NCI-H748 (cell line): Measurements from ENCODE around the gene SEC24C.
"Not testable (repeated sequence)": the region's sequence is repeated elsewhere in the genome, so short reads cannot be mapped to it uniquely, and the experiment has no call there.

ENCODE experiments used
- DNase-seq: peaks from one replicate; lab custom pipeline; 2025; ENCODE audit not compliant: unreplicated experiment; lab: John Stamatoyannopoulos, UW

SEC24C gene, protein sequence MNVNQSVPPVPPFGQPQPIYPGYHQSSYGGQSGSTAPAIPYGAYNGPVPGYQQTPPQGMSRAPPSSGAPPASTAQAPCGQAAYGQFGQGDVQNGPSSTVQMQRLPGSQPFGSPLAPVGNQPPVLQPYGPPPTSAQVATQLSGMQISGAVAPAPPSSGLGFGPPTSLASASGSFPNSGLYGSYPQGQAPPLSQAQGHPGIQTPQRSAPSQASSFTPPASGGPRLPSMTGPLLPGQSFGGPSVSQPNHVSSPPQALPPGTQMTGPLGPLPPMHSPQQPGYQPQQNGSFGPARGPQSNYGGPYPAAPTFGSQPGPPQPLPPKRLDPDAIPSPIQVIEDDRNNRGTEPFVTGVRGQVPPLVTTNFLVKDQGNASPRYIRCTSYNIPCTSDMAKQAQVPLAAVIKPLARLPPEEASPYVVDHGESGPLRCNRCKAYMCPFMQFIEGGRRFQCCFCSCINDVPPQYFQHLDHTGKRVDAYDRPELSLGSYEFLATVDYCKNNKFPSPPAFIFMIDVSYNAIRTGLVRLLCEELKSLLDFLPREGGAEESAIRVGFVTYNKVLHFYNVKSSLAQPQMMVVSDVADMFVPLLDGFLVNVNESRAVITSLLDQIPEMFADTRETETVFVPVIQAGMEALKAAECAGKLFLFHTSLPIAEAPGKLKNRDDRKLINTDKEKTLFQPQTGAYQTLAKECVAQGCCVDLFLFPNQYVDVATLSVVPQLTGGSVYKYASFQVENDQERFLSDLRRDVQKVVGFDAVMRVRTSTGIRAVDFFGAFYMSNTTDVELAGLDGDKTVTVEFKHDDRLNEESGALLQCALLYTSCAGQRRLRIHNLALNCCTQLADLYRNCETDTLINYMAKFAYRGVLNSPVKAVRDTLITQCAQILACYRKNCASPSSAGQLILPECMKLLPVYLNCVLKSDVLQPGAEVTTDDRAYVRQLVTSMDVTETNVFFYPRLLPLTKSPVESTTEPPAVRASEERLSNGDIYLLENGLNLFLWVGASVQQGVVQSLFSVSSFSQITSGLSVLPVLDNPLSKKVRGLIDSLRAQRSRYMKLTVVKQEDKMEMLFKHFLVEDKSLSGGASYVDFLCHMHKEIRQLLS

DNA sequence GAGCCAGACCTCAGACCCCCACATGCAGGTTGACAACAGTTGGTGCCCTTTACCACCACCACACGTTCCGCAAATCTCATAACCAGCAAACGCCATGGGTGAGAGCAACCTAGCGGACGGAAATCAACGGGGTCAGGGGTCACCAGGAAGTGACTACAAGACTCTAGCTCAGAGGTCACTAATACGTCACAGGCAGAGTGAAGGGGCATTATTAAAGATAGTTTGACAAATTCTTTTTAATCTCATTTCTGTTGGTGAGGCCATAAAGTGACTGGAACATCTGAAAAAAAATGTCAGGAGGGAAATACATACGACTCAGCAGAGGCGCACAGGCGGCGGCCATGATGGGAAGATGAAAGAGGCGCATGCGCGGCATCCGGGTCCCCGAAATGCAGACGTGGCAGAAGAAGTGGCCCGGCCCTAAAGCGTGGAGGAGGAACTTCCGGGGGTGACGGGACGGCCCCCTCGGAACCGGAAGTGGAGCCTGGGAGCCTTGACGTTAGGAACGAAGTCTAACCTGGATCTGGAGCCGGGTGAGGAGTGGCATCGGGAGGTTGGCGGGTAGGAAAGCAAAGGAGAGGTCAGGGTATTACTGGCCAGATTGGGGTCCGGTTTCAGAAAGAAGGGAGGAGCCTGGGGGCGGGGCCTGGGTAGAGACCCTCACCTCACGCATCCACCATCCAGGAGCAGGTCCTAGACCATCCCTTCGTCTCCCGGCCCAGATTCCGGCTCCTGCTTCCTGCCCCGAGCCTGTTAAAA, at the start of gene SEC24C:
TSS of gene SEC24C (plus strand) at position 468 of the 759 bp plus-strand sequence. CDS start 2,461 bp downstream, outside the sequence.
- peak; percentile 92 for DNase-seq

DNA sequence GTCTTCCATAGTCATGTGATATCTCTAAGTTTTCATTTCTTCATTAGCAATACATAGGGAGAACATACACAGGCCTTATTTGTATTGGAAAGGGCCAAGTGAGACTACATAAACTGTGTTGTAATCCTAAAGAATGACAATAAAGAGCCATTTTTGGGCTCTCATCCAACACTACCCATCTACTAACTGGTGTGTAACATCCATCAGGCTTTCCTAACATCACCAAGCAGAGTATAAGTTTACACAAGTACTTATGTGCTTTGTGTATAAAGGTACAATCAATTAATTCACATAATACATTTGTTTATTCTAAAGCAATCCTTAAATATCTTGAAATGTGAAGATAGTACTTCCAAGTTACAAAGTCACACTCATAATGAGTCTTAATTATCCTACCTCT, 48.9 kb upstream of the SEC24C start:
- DNase-seq = not testable (repeated sequence)

DNA sequence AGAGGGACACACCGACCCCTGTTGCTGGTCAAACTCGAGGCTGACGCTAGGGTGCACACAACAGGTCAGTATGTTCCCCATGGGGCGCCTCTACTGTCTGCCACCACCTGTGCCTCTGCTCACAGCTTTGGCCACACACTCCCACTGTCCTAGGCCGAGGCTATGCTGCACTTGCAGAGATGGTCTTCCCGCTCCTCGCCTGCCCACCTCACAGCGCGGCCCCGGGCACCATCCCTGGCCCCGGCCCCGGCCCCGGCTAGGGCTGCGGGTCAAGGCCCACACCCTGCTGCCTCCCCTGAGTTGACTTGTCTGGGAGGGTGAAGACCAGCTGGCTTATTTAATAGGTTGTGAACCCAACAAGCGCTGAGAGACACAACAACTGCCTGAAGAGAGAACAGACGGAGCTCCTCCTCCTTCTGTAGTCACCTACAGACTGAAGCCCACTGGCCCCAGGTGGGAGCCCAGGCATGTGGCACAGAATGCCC, 46.5 kb upstream of the SEC24C start, which contains the start of gene AGAP5:
TSS of gene AGAP5 (minus strand) at position 435 of the 485 bp plus-strand sequence. CDS start at position 81, 354 bp downstream.
- DNase-seq = not testable (repeated sequence)

DNA sequence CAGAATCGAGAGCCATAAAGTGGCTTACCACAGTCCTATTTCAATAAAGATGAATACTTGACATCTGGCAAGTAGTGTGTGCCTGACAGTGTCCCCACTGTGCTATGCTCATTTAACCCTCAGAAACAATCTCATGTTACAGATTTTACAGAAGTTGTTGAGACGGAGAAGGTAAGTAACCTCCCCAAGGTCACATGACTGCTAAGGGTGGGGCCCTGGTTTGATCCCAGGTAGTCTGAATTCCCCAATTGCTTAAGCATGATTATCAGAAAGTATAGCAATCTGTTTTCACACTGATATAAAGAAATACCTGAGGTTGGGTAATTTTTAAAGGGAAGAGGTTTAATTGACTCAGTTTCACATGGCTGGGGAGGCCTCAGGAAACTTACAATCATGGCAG, 45.4 kb upstream of the SEC24C start:
- DNase-seq = not testable (repeated sequence)

DNA sequence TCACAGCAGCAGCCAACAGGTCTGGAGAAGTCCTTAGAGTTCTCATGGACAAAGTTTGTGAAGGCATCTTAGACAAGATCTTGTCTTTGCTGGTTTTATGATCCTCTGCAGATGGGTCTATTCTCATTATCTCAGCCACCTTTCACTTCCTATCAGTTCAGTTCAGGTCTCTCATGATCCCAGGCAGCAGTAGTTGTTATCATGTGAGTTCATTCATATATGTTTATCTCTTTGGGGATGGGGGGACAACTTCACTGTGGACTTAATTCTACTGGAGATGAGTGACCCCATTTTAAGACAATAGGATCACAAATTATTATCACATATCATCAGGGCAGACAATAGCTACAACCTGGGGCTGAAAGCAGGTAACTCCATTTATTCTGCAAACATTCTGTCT, 40.2 kb upstream of the SEC24C start:
- DNase-seq = not testable (repeated sequence)

DNA sequence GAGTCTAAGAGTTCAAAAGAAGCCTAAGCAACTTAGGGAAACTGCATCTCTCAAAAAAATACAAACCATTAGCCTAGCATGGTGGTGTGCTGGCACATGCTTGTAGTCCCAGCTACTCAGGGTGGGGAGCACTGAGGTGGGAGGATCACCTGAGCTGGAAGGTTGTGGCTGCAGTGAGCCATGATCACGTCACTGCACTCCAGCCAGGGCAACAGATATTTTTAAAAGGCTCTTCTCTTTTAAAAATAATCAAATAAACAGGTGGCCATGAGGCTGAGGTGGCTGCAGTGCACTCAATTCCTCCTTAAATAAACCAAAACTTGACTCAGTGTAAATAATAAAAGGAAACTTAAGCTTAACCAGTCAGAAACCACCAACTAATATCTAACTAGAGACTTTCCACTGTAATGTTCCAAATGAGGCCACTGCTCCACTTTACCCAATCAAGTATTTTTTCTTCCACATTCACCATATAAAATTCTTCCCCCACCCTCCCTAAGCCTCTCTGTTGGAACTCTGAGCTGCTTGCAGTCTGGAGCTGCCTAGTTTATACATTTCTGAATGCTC, 38.6 kb upstream of the SEC24C start:
- DNase-seq = not testable (repeated sequence)

DNA sequence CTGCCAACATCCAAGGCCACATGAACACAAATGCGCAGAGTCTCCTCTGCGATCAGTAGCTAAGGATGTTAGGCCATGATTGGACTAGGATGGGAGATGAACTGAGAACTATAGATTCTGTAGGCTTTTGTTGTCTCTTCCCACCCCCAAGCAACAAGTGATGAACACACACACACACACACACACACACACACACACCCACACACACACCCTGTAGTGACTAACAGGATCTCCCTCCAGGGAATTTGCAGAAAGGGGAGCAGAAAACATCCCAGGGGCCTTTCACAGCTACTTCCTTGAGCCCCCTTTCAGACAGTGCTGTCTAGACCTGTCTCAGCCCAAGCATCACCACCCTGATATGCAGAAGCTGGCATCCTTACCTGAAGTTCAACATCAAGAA, 37.7 kb upstream of the SEC24C start:
- not testable (repeated sequence) for DNase-seq

DNA sequence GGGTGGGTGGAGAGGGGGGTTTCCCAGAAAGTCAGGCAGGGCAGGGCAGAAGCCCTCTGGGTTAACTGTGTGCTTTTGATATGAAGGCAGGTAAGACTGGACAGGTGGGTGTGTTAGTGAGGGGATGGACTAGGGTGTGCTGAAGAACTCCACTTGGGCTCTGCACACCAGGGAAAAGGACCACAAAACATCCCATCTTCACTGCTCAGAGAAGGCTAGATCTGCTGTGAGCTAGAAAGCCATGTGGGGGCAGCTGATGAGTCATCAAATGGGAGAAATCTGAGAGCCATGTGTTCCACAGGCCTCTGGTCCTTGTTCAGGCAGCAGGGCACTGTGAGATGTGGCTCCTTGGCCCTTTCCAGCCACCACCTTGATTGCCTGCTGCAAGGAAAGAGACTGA, 36.5 kb upstream of the SEC24C start:
- DNase-seq = not testable (repeated sequence)

DNA sequence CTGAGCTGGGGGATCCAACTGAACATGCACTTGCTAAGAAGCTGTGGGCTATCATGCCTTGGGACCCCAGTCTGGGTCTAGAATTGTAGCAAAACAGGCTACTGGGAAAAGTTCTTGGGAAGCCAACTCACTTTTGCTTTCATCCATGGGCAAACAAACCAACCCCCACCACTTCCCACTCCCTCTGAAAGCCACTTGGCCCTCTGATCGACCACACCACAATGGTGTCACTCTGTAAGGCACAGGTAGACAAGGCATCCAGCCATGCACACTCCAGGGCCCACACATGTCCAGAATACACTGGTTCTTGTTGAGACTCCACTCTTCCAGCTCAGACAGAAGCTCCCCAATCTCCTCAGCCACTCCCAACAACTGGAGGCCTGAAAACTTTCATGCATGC, 36.0 kb upstream of the SEC24C start:
- DNase-seq = not testable (repeated sequence)

DNA sequence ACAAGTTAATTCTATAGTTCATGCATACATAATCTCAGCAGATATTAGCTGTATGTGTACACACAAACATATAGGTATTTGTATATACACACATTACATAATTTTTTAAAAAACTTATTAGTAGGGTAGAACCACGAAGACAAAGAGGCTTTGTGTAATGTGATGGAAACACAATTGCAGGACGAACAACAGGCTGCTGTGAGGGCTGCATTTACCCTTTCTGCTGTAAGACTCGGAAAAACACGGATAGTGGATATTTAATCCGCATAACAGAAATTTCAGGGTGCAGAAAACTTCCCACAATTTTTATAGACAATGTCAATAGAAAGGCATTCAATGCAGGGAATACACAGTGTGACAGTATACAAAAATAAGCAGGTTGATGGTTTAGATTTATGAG, 32.5 kb upstream of the SEC24C start:
- DNase-seq = not testable (repeated sequence)

DNA sequence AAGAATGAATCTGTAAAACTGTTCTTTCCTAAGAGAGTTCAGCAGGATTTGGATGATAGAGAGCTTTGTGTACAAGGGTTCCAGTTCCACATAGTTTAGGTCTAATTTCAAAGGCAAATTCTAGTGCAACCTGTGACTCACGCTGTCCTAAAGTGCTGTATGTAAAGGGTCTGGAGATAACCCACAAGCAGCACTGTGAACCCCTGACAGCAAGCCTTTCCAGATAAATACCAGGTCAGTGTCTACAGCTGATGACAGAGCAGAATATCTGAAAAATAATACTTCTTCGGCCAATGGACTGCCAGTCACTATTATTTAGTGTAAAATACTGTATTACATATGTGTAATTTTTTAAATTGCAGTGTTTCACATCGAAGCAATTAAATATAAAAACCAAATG, 30.3 kb upstream of the SEC24C start:
- DNase-seq = not testable (repeated sequence)

DNA sequence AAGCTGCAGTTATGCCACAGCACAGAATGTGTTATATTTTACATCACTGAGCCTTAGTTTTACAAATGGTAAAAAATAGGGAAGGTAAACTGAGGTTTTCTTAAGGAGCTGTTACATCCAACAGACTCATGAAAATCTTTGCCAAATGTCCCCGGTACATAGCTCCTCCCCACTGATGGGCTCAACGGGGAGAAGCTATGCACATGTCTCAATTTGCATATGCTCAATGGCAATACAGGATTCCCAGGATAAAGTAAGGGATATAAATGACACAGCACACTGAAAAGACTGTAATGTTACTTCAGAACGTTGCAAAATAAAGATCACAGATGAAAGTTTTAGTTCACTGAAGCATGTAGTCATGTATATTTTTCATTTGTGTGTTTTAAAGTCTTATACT, 29.7 kb upstream of the SEC24C start:
- not testable (repeated sequence) for DNase-seq

DNA sequence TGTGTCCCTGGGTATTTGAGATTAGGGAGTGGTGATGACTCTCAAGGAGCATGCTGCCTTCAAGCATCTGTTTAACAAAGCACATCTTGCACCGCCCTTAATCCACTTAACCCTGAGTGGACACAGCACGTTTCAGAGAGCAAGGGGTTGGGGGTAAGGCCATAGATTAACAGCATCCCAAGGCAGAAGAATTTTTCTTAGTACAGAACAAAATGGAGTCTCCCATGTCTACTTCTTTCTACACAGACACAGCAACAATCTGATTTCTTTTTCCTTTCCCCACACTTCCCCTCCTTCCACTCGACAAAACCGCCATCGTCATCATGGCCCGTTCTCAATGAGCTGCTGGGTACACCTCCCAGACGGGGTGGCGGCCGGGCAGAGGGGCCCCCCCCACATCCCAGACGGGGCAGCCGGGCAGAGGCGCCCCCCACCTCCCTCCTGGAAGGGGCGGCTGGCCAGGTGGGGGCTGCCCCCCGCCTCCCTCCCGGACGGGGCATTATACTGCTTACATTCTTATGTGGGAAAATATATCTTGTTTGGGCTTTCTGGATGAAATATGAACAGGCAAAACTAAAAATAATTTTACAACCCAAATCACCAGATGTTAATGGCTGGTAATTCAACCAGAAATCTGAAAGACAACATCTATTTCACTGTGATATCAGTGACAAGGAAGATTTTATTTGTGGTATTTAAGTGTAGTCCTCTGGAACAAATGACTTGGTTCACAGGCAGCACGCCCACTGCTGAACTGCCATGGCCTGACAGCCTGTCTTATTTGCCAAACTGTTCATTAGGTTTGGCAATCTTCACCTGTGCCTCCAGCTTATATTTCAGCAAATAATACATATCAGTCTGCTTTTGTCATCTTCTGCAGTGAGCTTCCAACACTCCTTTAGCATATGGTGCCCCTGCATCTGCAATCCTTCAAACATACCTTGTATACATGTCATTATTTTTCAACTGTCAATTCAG, 28.7 kb upstream of the SEC24C start:
- not testable (repeated sequence) for DNase-seq

DNA sequence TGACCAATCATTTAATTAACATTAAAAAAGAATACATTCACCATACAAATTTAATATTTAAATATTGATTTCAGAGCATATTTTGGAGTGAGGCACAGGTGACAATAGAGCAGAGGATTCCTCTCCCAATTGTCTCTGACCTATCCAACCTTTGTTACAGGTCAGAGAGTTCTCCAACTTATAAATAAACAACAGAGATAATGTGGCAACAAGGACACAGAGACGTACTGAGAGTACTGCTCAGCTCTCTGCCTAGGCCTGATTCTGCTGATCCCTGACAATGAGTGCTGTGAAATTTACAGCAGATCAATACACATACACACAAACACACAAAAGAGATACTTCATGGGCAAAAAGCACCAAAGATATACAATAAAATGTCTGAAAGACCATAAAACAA, 27.9 kb upstream of the SEC24C start:
- DNase-seq = no peak

DNA sequence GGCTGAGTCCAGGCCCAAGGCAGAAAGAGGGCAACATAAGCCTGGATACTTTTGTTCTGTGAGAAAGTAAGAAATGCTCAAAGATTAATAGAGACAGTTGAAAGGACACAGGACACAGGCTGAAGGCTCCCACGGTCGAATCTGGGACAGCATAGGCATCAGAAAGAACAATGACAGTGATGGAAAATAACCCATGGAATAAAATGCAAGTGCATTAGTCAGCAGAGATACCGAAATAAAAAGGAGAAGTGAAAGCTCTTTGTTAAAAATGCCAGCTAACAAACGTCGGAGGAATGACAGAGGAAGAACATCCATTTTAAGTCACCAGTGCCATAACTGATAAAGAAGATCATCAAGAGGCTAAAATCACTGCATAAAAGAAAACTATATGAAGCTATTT, 26.6 kb upstream of the SEC24C start:
- no peak for DNase-seq

DNA sequence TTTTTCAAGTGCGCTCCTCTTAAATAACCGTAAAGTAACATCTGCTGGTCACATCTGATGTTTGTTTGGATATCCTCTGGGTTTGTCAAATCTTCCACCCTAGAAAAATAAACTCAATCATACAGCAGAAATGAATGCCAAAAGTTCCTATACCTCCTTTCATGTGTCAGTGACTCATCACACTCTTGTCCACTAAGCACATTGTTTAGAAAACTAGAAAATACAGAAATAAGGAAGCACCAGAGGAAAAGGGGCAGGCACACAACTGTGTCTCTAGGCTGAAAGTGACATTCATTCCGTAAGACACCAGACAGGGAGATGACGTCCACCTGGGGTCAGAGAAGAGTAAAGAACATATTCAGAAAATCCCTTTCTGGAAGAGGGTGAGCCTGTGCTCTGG, 23.6 kb upstream of the SEC24C start:
- DNase-seq = not testable (repeated sequence)

DNA sequence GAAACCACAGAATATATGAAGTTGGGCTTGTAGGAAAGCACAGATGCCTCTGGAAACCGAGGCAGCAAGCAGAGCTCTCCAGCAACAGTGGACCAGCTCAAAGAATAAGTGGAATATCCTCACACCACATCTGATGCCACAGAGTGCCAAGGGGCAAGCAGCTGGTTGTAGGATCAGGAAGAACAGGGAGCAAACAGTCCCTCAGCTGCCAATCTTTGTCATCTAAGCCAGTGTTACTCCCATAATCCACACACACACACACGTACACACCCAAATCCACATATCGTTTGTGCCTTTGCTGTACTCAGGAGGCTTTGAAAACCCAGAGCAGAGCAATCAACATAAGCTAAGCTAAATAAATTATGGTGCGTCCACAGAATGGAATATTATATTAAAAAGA, 20.7 kb upstream of the SEC24C start:
- no peak for DNase-seq

DNA sequence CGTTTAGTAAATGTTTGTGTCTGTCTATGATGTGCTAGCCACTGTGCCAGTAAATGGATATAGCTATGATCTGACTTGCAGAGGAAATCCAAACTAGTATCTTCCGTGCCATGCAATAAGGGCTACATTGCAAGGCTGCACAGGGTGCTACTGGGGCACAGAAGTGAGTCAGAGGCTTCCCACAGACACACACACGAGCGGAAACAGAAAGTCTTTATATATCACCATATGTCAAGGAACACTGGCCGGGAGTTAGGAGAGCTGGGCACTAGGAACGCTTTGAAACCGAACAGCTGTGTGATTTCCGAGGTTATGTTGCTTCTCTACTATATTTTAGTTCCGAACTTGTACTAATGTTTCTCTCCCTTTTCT, 14.4 kb upstream of the SEC24C start:
- not testable (repeated sequence) for DNase-seq
